Caco-2 (cell line): ENCODE results near the gene ZBTB16. TPM values are rescaled to one million over a fixed set of nuclear protein-coding genes. Genes with fewer than 3 reads are reported as not detected.

ENCODE experiments used
- BruUV-seq: library from RNA; stranded (reverse); fragments of 400-500 nt; replicated peaks from 2 replicates; lab custom pipeline; 2021; lab: Mats Ljungman, UMichigan
- CTCF ChIA-PET: fragments of 300-600 bp; sonication (Branson Sonifier 250); formaldehyde crosslinking; loops from one replicate; lab custom pipeline; 2022; ENCODE audit warnings: antibody characterized with exemption; lab: Charles Lee
- POLR2A ChIA-PET: fragments of 300-600 bp; sonication (Branson Sonifier 250); formaldehyde crosslinking; loops from one replicate; lab custom pipeline; 2022; ENCODE audit warnings: antibody characterized with exemption; lab: Charles Lee
- DNase-seq, 2 experiments: peaks; one replicate each; pipeline versions ENCODE4 v3.0.0 to v3.0.0-alpha.2; 2020 to 2022
- H3K27me3 ChIP-seq: replicated peaks from 2 replicates; pipeline ENCODE4 v1.6.0; 2011; ENCODE audit warnings: low read length; ENCODE audit not compliant: control insufficient read depth, insufficient read depth
- H3K36me3 ChIP-seq: 2 replicates; pipeline ENCODE4 v1.5.1; 2011; ENCODE audit warnings: low read length; ENCODE audit not compliant: control insufficient read depth, insufficient read depth
- H3K4me1 ChIP-seq: fragments of 250-450 bp; sonication (Bioruptor Pico); 2 replicates; pipeline ENCODE4 v1.5.1; 2020; ENCODE audit warnings: mild to moderate bottlenecking
- H3K4me3 ChIP-seq: 2 replicates; pipeline ENCODE4 v1.5.1; 2011; ENCODE audit warnings: low read depth, mild to moderate bottlenecking, control low read depth, low read length
- H3K9me3 ChIP-seq: fragments of 250-450 bp; sonication (Bioruptor Pico); 2 replicates; pipeline ENCODE4 v1.5.1; 2020; ENCODE audit warnings: mild to moderate bottlenecking, moderate library complexity
- H3K27ac Mint-ChIP-seq: one replicate; pipeline ENCODE4 v1.8.0; 2022; ENCODE audit warnings: mixed read lengths; ENCODE audit not compliant: unreplicated experiment
- H3K27me3 Mint-ChIP-seq: one replicate; pipeline ENCODE4 v1.8.0; 2022; ENCODE audit warnings: mixed read lengths; ENCODE audit not compliant: insufficient read depth, unreplicated experiment
- H3K36me3 Mint-ChIP-seq: one replicate; pipeline ENCODE4 v1.8.0; 2022; ENCODE audit warnings: mild to moderate bottlenecking, mixed read lengths; ENCODE audit not compliant: insufficient read depth, unreplicated experiment
- H3K4me1 Mint-ChIP-seq: one replicate; pipeline ENCODE4 v1.8.0; 2022; ENCODE audit warnings: low read depth, mixed read lengths; ENCODE audit not compliant: unreplicated experiment
- H3K4me3 Mint-ChIP-seq: one replicate; pipeline ENCODE4 v1.8.0; 2022; ENCODE audit warnings: mild to moderate bottlenecking, moderate library complexity, mixed read lengths; ENCODE audit not compliant: unreplicated experiment
- H3K9me3 Mint-ChIP-seq: one replicate; pipeline ENCODE4 v1.8.0; 2022; ENCODE audit warnings: mixed read lengths; ENCODE audit not compliant: unreplicated experiment
- CTCF ChIP-seq, 2 experiments: fragments of 200-600 bp in 1 of 2; IDR thresholded peaks; 1 replicate in 1 of 2; 2 replicates in 1 of 2; pipeline versions ENCODE4 v1.5.1 to v1.8.0; 2011 to 2022; ENCODE audit warnings: antibody characterized with exemption in 1 of 2, control low read depth in 1 of 2, inconsistent platforms in 1 of 2, low read depth in 1 of 2, low read length in 1 of 2, mild to moderate bottlenecking in 1 of 2, moderate library complexity in 1 of 2; ENCODE audit not compliant: insufficient read depth in 1 of 2, severe bottlenecking in 1 of 2, unreplicated experiment in 1 of 2
- intact Hi-C: fragments of 100-400 bp; cut with micrococcal nuclease; formaldehyde crosslinking; loops from one replicate; pipeline ENCODE4 v1.10.0; 2022; ENCODE audit not compliant: unreplicated experiment
- total RNA-seq: library from RNA; stranded (reverse); gene quantifications from 2 replicates; pipeline ENCODE4 v1.2.3, GENCODE V29; 2022

The ZBTB16 gene
- total RNA-seq, 1 experiment from 2014 or later, result 12.7 TPM

GRCh38 chr11:114246321-114247069 is 187.0 kb downstream of the ZBTB16 start:
- Histone ChIP-seq H3K4me3 (no peak overlapping the region), H3K4me1 (no peaks in the 10 kb centered on the region), H3K36me3 (no peaks in the 10 kb centered on the region), H3K27me3 (no peaks in the 10 kb centered on the region), H3K9me3 (no peaks in the 10 kb centered on the region)
- ChIA-PET CTCF (interaction anchor here (0.6 kb wide), 1 partner anchor 14 kb away, joined by 3 read pairs; no protein-coding TSS in a partner anchor), POLR2A (no interaction called here)
- DNase-seq, result no peak
- no peak overlapping the region for H3K27ac Mint-ChIP-seq
- no peak overlapping the region for H3K4me3 Mint-ChIP-seq
- H3K9me3 Mint-ChIP-seq, result no peaks in the 10 kb centered on the region
- peaks cover 5% of the 10 kb centered on the region for H3K36me3 Mint-ChIP-seq
- TF ChIP-seq CTCF (IDR thresholded peaks at IDR 0.05; ENCODE audit: insufficient read depth in 1 of 2, low read depth in 1 of 2, low read length in 1 of 2, severe bottlenecking in 1 of 2, unreplicated experiment in 1 of 2), result no peak
- BruUV-seq, result no TSS peak
- intact Hi-C loops, result no loop called here
- no peaks in the 10 kb centered on the region for H3K4me1 Mint-ChIP-seq
- no peaks in the 10 kb centered on the region for H3K27me3 Mint-ChIP-seq

- no peak for TF ChIP-seq CTCF (IDR thresholded peaks at IDR 0.05; ENCODE audit: insufficient read depth in 1 of 2, low read depth in 1 of 2, low read length in 1 of 2, severe bottlenecking in 1 of 2, unreplicated experiment in 1 of 2)
- Mint-ChIP-seq H3K9me3 (no peaks in the 10 kb centered on the region), H3K27me3 (no peaks in the 10 kb centered on the region), H3K4me1 (no peaks in the 10 kb centered on the region), H3K4me3 (no peak overlapping the region), H3K36me3 (peaks cover 5% of the 10 kb centered on the region), H3K27ac (no peak overlapping the region)
- Histone ChIP-seq H3K27me3 (no peaks in the 10 kb centered on the region), H3K4me3 (no peak overlapping the region), H3K36me3 (no peaks in the 10 kb centered on the region), H3K9me3 (no peaks in the 10 kb centered on the region), H3K4me1 (no peaks in the 10 kb centered on the region)
- no TSS peak for BruUV-seq
- ChIA-PET CTCF (interaction anchor here (0.6 kb wide), 1 partner anchor 15 kb away, joined by 3 read pairs; no protein-coding TSS in a partner anchor), POLR2A (no interaction called here)
- intact Hi-C loops, result no loop called here
- DNase-seq, result no peak
Observed at GRCh38 chr11:114247070-114247789, 187.7 kb downstream of the ZBTB16 start.

- intact Hi-C loops, result no loop called here
- POLR2A ChIA-PET, result no interaction called here
- no peak overlapping the region for H3K27ac Mint-ChIP-seq
- no peaks in the 10 kb centered on the region for H3K4me1 Mint-ChIP-seq
- Histone ChIP-seq H3K4me1 (no peaks in the 10 kb centered on the region), H3K27me3 (no peaks in the 10 kb centered on the region), H3K4me3 (no peak overlapping the region), H3K9me3 (no peaks in the 10 kb centered on the region), H3K36me3 (no peaks in the 10 kb centered on the region)
- H3K4me3 Mint-ChIP-seq, result no peak overlapping the region
- BruUV-seq, result no TSS peak
- TF ChIP-seq CTCF (IDR thresholded peaks at IDR 0.05; ENCODE audit: insufficient read depth in 1 of 2, low read depth in 1 of 2, low read length in 1 of 2, severe bottlenecking in 1 of 2, unreplicated experiment in 1 of 2), result no peak
- H3K27me3 Mint-ChIP-seq, result no peaks in the 10 kb centered on the region
- peaks cover 5% of the 10 kb centered on the region for H3K36me3 Mint-ChIP-seq
- no peak for DNase-seq
- CTCF ChIA-PET, result interaction anchor here (0.7 to 1.1 kb wide), 3 partner anchors 11 to 263 kb away, joined by 3 to 8 read pairs (median 5); no protein-coding TSS in a partner anchor
- H3K9me3 Mint-ChIP-seq, result no peaks in the 10 kb centered on the region
Observed at GRCh38 chr11:114250180-114250579, 190.7 kb downstream of the ZBTB16 start.
